Gastroesophageal sphincter (tissue), 4 donors: Measurements from ENCODE around the gene LRP1-AS. TPM values are rescaled to one million over a fixed set of nuclear protein-coding genes. Genes with fewer than 3 reads are reported as not detected.

Experiments
- ATAC-seq: fragments of 150-250 bp; one replicate; pipeline ENCODE4 v1.9.1; 2016; ENCODE audit warnings: mild to moderate bottlenecking, moderate library complexity
- H3K27ac ChIP-seq, 4 donors: fragments of 200-600 bp; sonication (generic) in 3 of 4; 1 replicate in 3 of 4; 2 replicates in 1 of 4; pipeline ENCODE4 v1.5.1; 2016 to 2019
- H3K27me3 ChIP-seq: fragments of 200-600 bp; sonication (generic); one replicate; pipeline ENCODE4 v1.5.1; 2019
- H3K36me3 ChIP-seq, 2 donors: fragments of 200-600 bp; sonication (generic); one replicate each; pipeline ENCODE4 v1.5.1; 2019; ENCODE audit warnings: control low read depth in 1 of 2
- H3K4me1 ChIP-seq, 3 donors: fragments of 200-600 bp; sonication (generic); 1 replicate in 2 of 3; 2 replicates in 1 of 3; pipeline ENCODE4 v1.5.1; 2016 to 2019; ENCODE audit warnings: control low read depth in 2 of 3
- H3K4me3 ChIP-seq, 2 donors: fragments of 200-600 bp; sonication (generic); one replicate each; pipeline ENCODE4 v1.5.1; 2019; ENCODE audit warnings: mild to moderate bottlenecking in 1 of 2, moderate library complexity in 1 of 2
- H3K9me3 ChIP-seq, 3 donors: fragments of 200-600 bp; sonication (generic); one replicate each; pipeline ENCODE4 v1.5.1; 2017 to 2019; ENCODE audit warnings: control low read depth in 2 of 3
- EP300 ChIP-seq: sonication (generic); formaldehyde crosslinking; IDR thresholded peaks from one replicate; pipeline ENCODE4 v1.6.1; 2017; ENCODE audit warnings: antibody characterized with exemption, mild to moderate bottlenecking
- POLR2A ChIP-seq, 2 donors: fragments of 450-650 bp; IDR thresholded peaks; one replicate each; pipeline ENCODE4 v1.6.1; 2017; ENCODE audit warnings: antibody characterized with exemption in 2 of 2, mild to moderate bottlenecking in 2 of 2, moderate library complexity in 1 of 2
- POLR2AphosphoS5 ChIP-seq: sonication (generic); formaldehyde crosslinking; IDR thresholded peaks from one replicate; pipeline ENCODE4 v1.6.1; 2017; ENCODE audit warnings: antibody characterized with exemption
- WGBS, 2 donors: methylation state at CpG; one replicate each; pipeline ENCODE4 v1.1.5; 2018; ENCODE audit warnings: low coverage in 1 of 2; 5-methylcytosine and 5-hydroxymethylcytosine counted together
- total RNA-seq, 4 donors: library from RNA; depleted of rRNA; stranded (reverse); fragments of >200 nt; gene quantifications; one replicate each; pipeline ENCODE4 v1.1.0, GENCODE V29; 2016
- TF ChIP-seq, protein P1 (sequence below), 4 experiments: fragments of 200-600 bp in 2 of 4; fragments of 450-650 bp in 2 of 4; sonication (generic) in 1 of 4; IDR thresholded peaks; one replicate each; pipeline ENCODE4 v1.5.1; 2017 to 2019; ENCODE audit warnings: antibody characterized with exemption in 4 of 4, mild to moderate bottlenecking in 2 of 4, moderate library complexity in 2 of 4

LRP1-AS gene
- total RNA-seq, 4 donors from 2014 or later: not detected

DNA sequence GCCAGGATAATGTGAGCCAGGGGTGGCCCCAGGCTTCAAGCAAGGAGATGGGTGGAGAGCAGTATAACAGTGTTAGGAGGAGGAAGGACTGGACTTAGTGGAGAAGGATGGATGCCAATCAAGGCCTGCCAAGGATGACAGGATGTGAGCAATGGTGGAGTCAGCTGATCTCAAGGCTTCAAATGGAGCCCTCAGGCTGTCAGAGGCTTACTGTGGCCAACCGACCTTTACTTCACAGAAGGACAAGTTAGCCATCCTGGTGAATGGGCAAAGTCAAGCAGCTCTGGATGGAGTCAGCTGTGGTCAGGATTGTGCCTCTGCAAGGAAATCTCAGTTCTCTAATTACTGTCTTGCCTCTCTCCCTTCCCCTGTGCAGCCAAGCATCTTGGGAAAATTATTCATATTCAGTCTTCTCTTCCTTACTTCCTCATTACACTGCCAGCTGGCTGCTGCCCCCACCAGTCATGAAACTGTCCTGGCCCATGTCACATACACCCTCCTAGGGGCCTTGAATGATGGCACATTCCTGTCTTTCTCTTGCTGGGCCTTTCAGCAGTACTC lies 28.6 kb downstream of the LRP1-AS start:
- Histone ChIP-seq H3K36me3 (no peaks in the 10 kb centered on the region), H3K27ac (peak overlapping the region in 1 of 4 donors; percentile 3), H3K4me1 (peaks cover 0 to 4% (median 0%) of the 10 kb centered on the region in 3 donors), H3K9me3 (no peaks in the 10 kb centered on the region), H3K4me3 (no peak overlapping the region), H3K27me3 (no peaks in the 10 kb centered on the region)
- TF ChIP-seq EP300 (no peak), POLR2AphosphoS5 (no peak), POLR2A (IDR thresholded peaks at IDR 0.05) (no peak)
- TF ChIP-seq, protein P1, sequence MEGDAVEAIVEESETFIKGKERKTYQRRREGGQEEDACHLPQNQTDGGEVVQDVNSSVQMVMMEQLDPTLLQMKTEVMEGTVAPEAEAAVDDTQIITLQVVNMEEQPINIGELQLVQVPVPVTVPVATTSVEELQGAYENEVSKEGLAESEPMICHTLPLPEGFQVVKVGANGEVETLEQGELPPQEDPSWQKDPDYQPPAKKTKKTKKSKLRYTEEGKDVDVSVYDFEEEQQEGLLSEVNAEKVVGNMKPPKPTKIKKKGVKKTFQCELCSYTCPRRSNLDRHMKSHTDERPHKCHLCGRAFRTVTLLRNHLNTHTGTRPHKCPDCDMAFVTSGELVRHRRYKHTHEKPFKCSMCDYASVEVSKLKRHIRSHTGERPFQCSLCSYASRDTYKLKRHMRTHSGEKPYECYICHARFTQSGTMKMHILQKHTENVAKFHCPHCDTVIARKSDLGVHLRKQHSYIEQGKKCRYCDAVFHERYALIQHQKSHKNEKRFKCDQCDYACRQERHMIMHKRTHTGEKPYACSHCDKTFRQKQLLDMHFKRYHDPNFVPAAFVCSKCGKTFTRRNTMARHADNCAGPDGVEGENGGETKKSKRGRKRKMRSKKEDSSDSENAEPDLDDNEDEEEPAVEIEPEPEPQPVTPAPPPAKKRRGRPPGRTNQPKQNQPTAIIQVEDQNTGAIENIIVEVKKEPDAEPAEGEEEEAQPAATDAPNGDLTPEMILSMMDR (IDR thresholded peaks at IDR 0.05): no peak
- 67 to 100% methylated on average over 1 of the region's 1 CpG for WGBS, 2 donors
- ATAC-seq: peak; percentile 46

DNA sequence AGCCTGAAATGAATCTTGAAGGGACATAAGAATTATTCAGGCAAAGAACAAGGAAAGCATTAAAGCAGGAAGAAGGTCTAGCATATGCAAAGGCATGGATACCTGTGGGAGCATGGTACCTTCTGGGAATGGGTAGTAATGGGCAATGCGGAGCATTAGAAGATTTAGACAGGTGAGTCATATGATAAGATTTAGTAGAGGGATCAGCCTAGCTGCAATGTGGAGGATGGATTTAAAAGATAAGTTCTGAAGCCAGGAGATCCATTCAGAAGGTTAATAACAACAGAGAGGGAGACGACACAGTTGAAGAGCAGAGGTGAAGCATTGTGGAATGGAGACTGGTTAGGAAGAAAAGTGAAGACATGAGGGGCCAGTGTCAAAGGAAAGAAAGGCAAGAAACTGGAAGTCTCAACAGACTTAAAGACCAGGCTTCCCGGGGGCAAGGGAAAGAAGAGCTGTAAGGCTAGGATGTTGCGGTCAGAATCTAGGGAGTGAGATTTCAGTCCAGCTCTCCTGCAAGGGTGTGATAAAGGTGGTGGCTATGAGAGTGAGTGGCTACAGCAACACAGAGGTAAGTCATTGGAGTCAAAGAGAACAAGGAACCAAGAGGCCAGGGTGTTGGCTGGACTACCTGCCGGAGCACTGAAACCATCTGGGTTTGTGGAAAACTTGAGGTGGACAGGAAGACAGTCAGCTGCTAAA lies 30.7 kb downstream of the LRP1-AS start:
- WGBS, 2 donors: 87 to 88% methylated on average over 3 to 5 of the region's 5 CpGs
- no peak for ATAC-seq

DNA sequence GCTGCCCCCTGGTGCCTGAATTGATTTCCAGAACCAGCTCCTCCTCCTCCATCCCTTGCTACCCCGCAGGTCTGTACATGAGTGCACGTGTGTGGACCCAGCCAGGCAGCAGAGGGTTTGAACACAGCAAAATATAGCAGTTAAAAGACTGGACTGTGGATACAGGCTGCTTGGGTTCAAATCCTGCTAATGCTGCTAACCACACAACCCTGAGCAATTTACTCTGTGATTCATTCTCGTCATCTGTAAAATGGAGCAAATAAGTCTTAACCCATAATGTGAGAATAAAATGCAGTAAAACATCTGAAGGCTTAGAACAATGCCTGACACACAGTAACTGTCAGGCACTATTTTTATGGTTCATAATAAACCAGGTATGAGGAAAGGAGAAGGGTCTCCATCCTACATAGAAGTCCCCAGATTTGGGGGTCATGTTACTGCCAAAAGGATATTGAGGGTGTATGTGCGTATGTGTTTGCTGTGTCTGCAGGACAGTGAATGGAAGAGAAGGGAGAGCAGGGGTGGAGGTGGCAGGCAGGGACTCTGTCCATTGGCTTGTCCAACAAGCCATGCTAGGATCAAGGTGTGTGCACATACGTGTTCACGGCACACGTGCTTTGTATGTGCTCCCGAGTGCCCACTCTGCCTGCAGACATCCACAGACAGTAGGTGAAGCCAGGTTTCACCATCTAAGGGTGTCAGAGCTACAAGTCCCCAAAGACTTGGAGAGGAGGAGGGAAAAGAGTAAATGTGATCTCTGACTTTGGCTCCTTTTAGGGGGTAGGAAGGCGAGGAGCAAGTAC lies 34.7 kb downstream of the LRP1-AS start:
- peak; percentile 59 for ATAC-seq
- peaks cover 0 to 10% of the 10 kb centered on the region in 2 donors for H3K36me3 ChIP-seq
- WGBS, 2 donors: 48 to 72% methylated on average over 2 to 4 of the region's 9 CpGs
- H3K4me3 ChIP-seq: peak overlapping the region; percentile 73 to 78
- no peaks in the 10 kb centered on the region for H3K9me3 ChIP-seq
- TF ChIP-seq, protein P1 (IDR thresholded peaks at IDR 0.05): peak in 1 of 4 experiments; percentile 88
- no peak for TF ChIP-seq POLR2AphosphoS5
- peak overlapping the region; percentile 92 to 98 (median 96) for H3K27ac ChIP-seq
- no peaks in the 10 kb centered on the region for H3K27me3 ChIP-seq
- H3K4me1 ChIP-seq: peaks cover 0 to 39% (median 22%) of the 10 kb centered on the region in 3 donors

More for the DNA sequence above, 30.7 kb downstream of the LRP1-AS start:
- Histone ChIP-seq H3K36me3 (no peaks in the 10 kb centered on the region), H3K27ac (no peak overlapping the region), H3K27me3 (no peaks in the 10 kb centered on the region), H3K9me3 (no peaks in the 10 kb centered on the region), H3K4me3 (no peak overlapping the region), H3K4me1 (peaks cover 0 to 14% (median 4%) of the 10 kb centered on the region in 3 donors)
- TF ChIP-seq POLR2A (IDR thresholded peaks at IDR 0.05) (no peak), POLR2AphosphoS5 (no peak), EP300 (no peak)
- TF ChIP-seq, protein P1 (IDR thresholded peaks at IDR 0.05): no peak

GRCh38 chr12:57111031-57111734 lies 36.2 kb downstream of the LRP1-AS start, which contains the start of gene STAT6:
Gene STAT6, minus strand, starts transcription at chr12:57111362. Its CDS starts 3,084 bp downstream, at chr12:57108278.
- WGBS, 2 donors: 0 to 4% methylated on average over 4 to 6 of the region's 13 CpGs
- no peaks in the 10 kb centered on the region for H3K9me3 ChIP-seq
- peak; percentile 76 for ATAC-seq

More at GRCh38 chr12:57111031-57111734, 36.2 kb downstream of the LRP1-AS start, which contains the start of gene STAT6:
- Histone ChIP-seq H3K4me1 (peaks cover 0 to 54% (median 25%) of the 10 kb centered on the region in 3 donors), H3K27me3 (no peaks in the 10 kb centered on the region), H3K4me3 (peak within 1 kb of the TSS; percentile 73 to 78), H3K27ac (peak within 1 kb of the TSS; percentile 92 to 98 (median 96)), H3K36me3 (peaks cover 0 to 25% of the 10 kb centered on the region in 2 donors)
- no peak for TF ChIP-seq EP300
- TF ChIP-seq POLR2A (IDR thresholded peaks at IDR 0.05): peak; percentile 1 to 60
- TF ChIP-seq, protein P1 (IDR thresholded peaks at IDR 0.05): no peak
- TF ChIP-seq POLR2AphosphoS5: peak; percentile 46
